Natural killer cell (primary cell): ENCODE results near the gene UBC. TPM values are rescaled to one million over a fixed set of nuclear protein-coding genes. Genes with fewer than 3 reads are reported as not detected.
"Not testable (repeated sequence)": the region's sequence is repeated elsewhere in the genome, so short reads cannot be mapped to it uniquely, and the experiment has no call there.

ENCODE experiments used
- ATAC-seq, 3 donors: fragments of 150-1000 bp in 2 of 3; fragments of 200-7000 bp in 1 of 3; cut with Tn5 transposase; 1 replicate in 1 of 3; 2 replicates in 2 of 3; pipeline ENCODE4 v1.10.0; 2021; ENCODE audit warnings: mild to moderate bottlenecking in 2 of 3, moderate library complexity in 2 of 3
- DNase-seq, 2 donors: peaks; one replicate each; pipeline versions ENCODE4 v3.0.0 to v3.0.0-alpha.2; 2013 to 2021; ENCODE audit warnings: mixed read lengths in 1 of 2
- H3K27ac ChIP-seq: one replicate; pipeline ENCODE4 v1.5.1; 2013; ENCODE audit warnings: mild to moderate bottlenecking, low read length
- H3K27me3 ChIP-seq: one replicate; pipeline ENCODE4 v1.6.1; 2013; ENCODE audit warnings: low read length; ENCODE audit not compliant: control insufficient read depth, insufficient read depth
- H3K36me3 ChIP-seq: one replicate; pipeline ENCODE4 v1.6.1; 2013; ENCODE audit warnings: low read length; ENCODE audit not compliant: control insufficient read depth, insufficient read depth
- H3K4me1 ChIP-seq: one replicate; pipeline ENCODE4 v1.6.1; 2013; ENCODE audit warnings: low read length; ENCODE audit not compliant: control insufficient read depth, insufficient read depth
- H3K4me3 ChIP-seq: one replicate; pipeline ENCODE4 v1.5.1; 2013; ENCODE audit warnings: low read length
- H3K9me3 ChIP-seq: one replicate; pipeline ENCODE4 v1.6.1; 2013; ENCODE audit warnings: low read length; ENCODE audit not compliant: control insufficient read depth, insufficient read depth
- H3K27ac Mint-ChIP-seq, 2 donors: one replicate each; pipeline ENCODE4 v1.8.0; 2022; ENCODE audit warnings: mild to moderate bottlenecking in 2 of 2, mixed read lengths in 2 of 2, moderate library complexity in 1 of 2
- H3K27me3 Mint-ChIP-seq, 2 donors: one replicate each; pipeline ENCODE4 v1.8.0; 2022; ENCODE audit warnings: low read depth in 2 of 2, mixed read lengths in 2 of 2
- H3K36me3 Mint-ChIP-seq: one replicate; pipeline ENCODE4 v1.8.0; 2022; ENCODE audit warnings: mixed read lengths
- H3K4me1 Mint-ChIP-seq, 2 donors: one replicate each; pipeline ENCODE4 v1.8.0; 2022; ENCODE audit warnings: mixed read lengths in 2 of 2
- H3K4me3 Mint-ChIP-seq: one replicate; pipeline ENCODE4 v1.8.0; 2022; ENCODE audit warnings: mild to moderate bottlenecking, moderate library complexity, mixed read lengths
- H3K9me3 Mint-ChIP-seq, 2 donors: one replicate each; pipeline ENCODE4 v1.8.0; 2022; ENCODE audit warnings: mixed read lengths in 2 of 2
- WGBS: methylation state at CpG from one replicate; pipeline ENCODE4 v1.1.7; 2013; ENCODE audit warnings: missing lambda C conversion rate; ENCODE audit not compliant: insufficient coverage; 5-methylcytosine and 5-hydroxymethylcytosine counted together
- intact Hi-C: fragments of 100-400 bp; cut with micrococcal nuclease; formaldehyde crosslinking; loops from one replicate; pipeline ENCODE4 v1.14.2; 2022
- total RNA-seq, 4 donors: library from RNA; stranded (reverse); fragments of 120-200 nt in 1 of 4; gene quantifications; one replicate each; pipeline versions ENCODE4 v1.2.3 to v1.2.4, GENCODE V29; 2013 to 2022
- TF ChIP-seq, protein P1 (sequence below): fragments of 200-600 bp; IDR thresholded peaks from one replicate; pipeline ENCODE4 v1.8.0; 2022; ENCODE audit warnings: antibody characterized with exemption

Gene UBC
- total RNA-seq, 3 donors from 2014 or later (not counting 1 experiment from before 2014, with no cell fraction given): 1,276 to 1,737 (median 1,334) TPM

DNA sequence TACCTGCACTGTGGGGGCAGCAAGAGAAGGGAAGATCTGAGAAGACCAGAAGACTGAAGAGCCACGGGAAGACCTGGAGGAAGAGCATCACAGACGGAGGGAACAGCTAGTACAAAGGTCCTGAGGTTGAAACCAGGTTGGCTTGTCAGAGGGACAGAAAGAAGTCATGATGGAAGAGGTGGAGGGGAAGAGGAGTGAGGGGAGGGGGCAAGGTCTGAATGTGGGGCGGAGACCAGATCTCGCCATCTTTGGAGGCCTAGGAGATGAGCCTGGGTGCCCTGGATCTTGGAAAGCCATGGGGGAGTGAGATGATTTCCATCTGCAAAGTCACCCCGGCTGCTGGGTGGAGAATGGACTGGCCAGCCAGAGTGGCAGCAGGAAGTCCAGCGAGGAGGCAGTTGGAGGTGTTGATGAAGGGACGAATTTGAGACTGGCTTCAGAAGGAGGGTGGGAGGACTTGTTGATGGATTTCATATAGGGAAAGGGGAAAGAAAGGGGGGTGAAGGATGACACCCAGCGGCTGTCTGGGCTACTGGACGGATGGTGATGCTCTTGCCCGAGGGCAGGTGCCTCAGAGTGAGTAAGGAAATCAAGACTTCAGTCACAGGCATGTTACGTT lies 14.6 kb upstream of the UBC start:
- no peaks in the 10 kb centered on the region for H3K27me3 ChIP-seq
- H3K36me3 ChIP-seq: no peaks in the 10 kb centered on the region
- peaks cover 16% of the 10 kb centered on the region for H3K4me1 ChIP-seq
- Mint-ChIP-seq H3K27me3 (peaks cover 0 to 3% of the 10 kb centered on the region in 2 donors), H3K4me3 (peak overlapping the region; percentile 98), H3K36me3 (no peaks in the 10 kb centered on the region), H3K27ac (peak overlapping the region; percentile 94 to 99), H3K4me1 (peaks cover 30 to 38% of the 10 kb centered on the region in 2 donors), H3K9me3 (no peaks in the 10 kb centered on the region)
- H3K4me3 ChIP-seq: no peak overlapping the region
- WGBS: 90% methylated on average over 11 of the region's 11 CpGs
- intact Hi-C loops: no loop called here
- H3K9me3 ChIP-seq: no peaks in the 10 kb centered on the region
- TF ChIP-seq, protein P1, sequence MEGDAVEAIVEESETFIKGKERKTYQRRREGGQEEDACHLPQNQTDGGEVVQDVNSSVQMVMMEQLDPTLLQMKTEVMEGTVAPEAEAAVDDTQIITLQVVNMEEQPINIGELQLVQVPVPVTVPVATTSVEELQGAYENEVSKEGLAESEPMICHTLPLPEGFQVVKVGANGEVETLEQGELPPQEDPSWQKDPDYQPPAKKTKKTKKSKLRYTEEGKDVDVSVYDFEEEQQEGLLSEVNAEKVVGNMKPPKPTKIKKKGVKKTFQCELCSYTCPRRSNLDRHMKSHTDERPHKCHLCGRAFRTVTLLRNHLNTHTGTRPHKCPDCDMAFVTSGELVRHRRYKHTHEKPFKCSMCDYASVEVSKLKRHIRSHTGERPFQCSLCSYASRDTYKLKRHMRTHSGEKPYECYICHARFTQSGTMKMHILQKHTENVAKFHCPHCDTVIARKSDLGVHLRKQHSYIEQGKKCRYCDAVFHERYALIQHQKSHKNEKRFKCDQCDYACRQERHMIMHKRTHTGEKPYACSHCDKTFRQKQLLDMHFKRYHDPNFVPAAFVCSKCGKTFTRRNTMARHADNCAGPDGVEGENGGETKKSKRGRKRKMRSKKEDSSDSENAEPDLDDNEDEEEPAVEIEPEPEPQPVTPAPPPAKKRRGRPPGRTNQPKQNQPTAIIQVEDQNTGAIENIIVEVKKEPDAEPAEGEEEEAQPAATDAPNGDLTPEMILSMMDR: no peak
- ATAC-seq (no peak), DNase-seq (no peak)
- no peak overlapping the region for H3K27ac ChIP-seq

DNA sequence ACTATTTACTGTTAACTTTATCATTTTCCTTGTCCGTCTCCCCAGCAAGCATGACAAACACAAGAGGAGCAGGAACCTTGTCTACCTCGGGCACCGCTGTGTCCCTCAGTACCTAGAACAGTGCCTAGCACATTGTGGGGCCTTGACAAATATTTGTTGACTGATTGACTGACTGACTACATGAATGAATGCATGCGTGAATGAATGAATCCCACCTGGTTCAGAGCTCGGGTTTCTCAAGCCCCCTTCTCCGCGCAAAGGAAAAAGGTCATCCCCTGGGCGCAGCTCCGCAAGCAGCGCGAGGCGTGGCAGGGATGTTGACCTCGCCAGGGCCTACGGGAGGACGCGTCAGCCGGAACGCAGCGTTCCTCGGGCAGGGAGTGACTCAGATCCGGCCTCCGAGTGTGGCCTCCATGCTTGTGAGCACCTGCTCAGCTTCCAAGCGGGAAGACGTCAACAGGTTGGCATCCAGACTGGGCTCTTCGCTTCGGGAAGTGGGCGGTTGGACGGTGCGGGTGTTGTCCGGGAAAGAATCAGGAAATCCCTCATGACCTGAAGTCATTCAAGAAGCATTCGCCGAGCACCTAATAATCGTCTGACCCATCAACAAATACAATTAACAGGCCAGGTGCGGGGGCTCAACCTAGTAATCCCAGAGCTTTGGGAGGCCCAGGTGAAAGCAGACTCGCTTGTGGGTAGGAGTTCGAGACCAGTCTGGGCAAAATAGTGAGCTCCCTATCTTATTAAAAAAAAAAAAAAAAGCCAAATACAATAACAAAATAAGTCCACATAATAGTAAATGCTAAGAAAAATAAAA lies 13.9 kb upstream of the UBC start:
- Histone ChIP-seq H3K27ac (peak overlapping the region; percentile 43), H3K36me3 (no peaks in the 10 kb centered on the region), H3K4me1 (peaks cover 16% of the 10 kb centered on the region), H3K27me3 (no peaks in the 10 kb centered on the region), H3K4me3 (peak overlapping the region; percentile 42), H3K9me3 (no peaks in the 10 kb centered on the region)
- Mint-ChIP-seq H3K9me3 (no peaks in the 10 kb centered on the region), H3K36me3 (no peaks in the 10 kb centered on the region), H3K4me1 (peaks cover 30 to 38% of the 10 kb centered on the region in 2 donors), H3K27me3 (peaks cover 0 to 3% of the 10 kb centered on the region in 2 donors), H3K27ac (peak overlapping the region; percentile 94 to 99), H3K4me3 (peak overlapping the region; percentile 98)
- ATAC-seq (peak; percentile 43 to 51 (median 47)), DNase-seq (no peak)
- TF ChIP-seq, protein P1: no peak
- WGBS: 16% methylated on average over 33 of the region's 36 CpGs
- intact Hi-C loops: no loop called here

DNA sequence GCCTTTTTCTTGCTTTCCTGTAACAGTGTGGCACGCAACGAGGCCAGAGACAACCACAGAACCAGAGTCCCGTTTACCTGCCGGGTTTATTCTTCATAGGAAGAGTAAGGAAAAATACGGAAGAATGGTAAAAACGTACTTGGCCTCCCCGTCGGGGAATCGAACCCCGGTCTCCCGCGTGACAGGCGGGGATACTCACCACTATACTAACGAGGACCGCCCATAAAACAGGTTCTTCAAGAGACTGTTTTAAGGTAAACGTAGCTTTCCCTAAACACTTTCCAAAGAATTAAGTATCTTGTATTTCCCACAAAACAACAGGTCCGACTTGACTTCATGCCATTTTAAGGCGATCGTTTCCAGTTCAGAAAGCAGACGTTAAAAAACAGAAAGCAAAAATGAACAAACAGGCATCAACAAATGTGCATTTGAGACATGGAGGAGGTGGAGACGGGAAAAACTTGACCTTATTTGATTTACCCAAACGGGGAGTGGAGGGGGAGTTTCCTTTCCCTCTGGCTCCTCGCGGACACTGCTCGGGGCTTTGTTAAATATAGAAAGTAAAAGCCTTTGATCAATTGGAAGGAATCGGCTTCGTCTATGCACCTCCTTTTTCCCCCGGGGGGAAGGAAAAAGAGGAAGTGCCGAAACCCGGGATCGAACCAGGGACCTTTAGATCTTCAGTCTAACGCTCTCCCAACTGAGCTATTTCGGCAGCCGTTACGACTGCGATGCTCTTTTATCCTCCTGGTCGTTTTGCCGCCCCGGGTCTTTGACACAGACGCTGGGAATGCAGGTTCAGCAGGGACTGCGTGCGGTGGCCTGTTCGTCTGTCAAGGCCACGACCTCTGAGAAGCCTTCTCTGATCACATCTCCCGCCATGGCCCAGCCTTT lies 13.0 kb upstream of the UBC start:
- Mint-ChIP-seq H3K27me3 (peaks cover 0 to 3% of the 10 kb centered on the region in 2 donors), H3K4me3 (peak overlapping the region; percentile 98), H3K36me3 (no peaks in the 10 kb centered on the region), H3K4me1 (peaks cover 30 to 38% of the 10 kb centered on the region in 2 donors), H3K9me3 (no peaks in the 10 kb centered on the region), H3K27ac (peak overlapping the region; percentile 94 to 99)
- Histone ChIP-seq H3K27me3 (no peaks in the 10 kb centered on the region), H3K9me3 (no peaks in the 10 kb centered on the region), H3K36me3 (no peaks in the 10 kb centered on the region), H3K4me1 (peaks cover 18% of the 10 kb centered on the region), H3K4me3 (peak overlapping the region; percentile 42), H3K27ac (peak overlapping the region; percentile 43)
- DNase-seq (peak; percentile 90 to 95), ATAC-seq (peak; percentile 88 to 93 (median 90))
- TF ChIP-seq, protein P1: no peak
- intact Hi-C loops: loop anchor here (1.0 to 2.0 kb wide), 2 partner anchors 12 to 21 kb away; no protein-coding TSS in a partner anchor
- under 1% methylated on average over 44 of the region's 45 CpGs for WGBS

- H3K36me3 ChIP-seq, H3K9me3 ChIP-seq, H3K27me3 Mint-ChIP-seq, H3K36me3 Mint-ChIP-seq, H3K27ac ChIP-seq, DNase-seq, H3K4me3 ChIP-seq, H3K9me3 Mint-ChIP-seq, H3K27me3 ChIP-seq, ATAC-seq: not testable (repeated sequence)
- WGBS: 98% methylated on average over 7 of the region's 7 CpGs
- Mint-ChIP-seq H3K4me3 (peak overlapping the region; percentile 98), H3K27ac (peak overlapping the region; percentile 94 to 99), H3K4me1 (peaks cover 44 to 54% of the 10 kb centered on the region in 2 donors)
- intact Hi-C loops: loop anchor here (2.0 kb wide), 1 partner anchor 19 kb away; no protein-coding TSS in a partner anchor
- H3K4me1 ChIP-seq: peaks cover 34% of the 10 kb centered on the region
These were observed 11.3 kb upstream of the UBC start for GRCh38 chr12:124925782-124926181.
